ENCODE measurements around the gene UBP1. TPM values are rescaled to one million over a fixed set of nuclear protein-coding genes. Genes with fewer than 3 reads are reported as not detected.

The UBP1 gene
- total and polyA plus RNA-seq, 9 of the 15 experiments (the other 6 are each of a cell fraction or from before 2014, with no cell fraction given) = 13.6 to 143 (median 79.6) TPM

GRCh38 chr3:33438881-33439545 lies 1.2 kb downstream of the UBP1 start (continued):
- no peak for TF ChIP-seq ZNF407 (IDR thresholded peaks at IDR 0.05; ENCODE audit: low read depth)
- no peak for TF ChIP-seq CEBPG (CRISPR knock-in tag; IDR thresholded peaks at IDR 0.05)
- 0 out of 4 replicates have a peak, but pooled peaks of 1 of the 2 experiments have one; percentile 37 for TF ChIP-seq CEBPG (tag; conservative IDR thresholded peaks at IDR 0.05 in 1 of 2, IDR thresholded peaks at IDR 0.05 in 1 of 2)
- TF ChIP-seq MCM7 (IDR thresholded peaks at IDR 0.05) = no peak
- TF ChIP-seq ZNF740 (CRISPR knock-in tag; IDR thresholded peaks at IDR 0.05) = no peak
- no peak for TF ChIP-seq ZNF740 (tag; IDR thresholded peaks at IDR 0.05)
- no peak for TF ChIP-seq ZNF778 (CRISPR knock-in tag; IDR thresholded peaks at IDR 0.05)
- no peak for TF ChIP-seq ZNF785 (CRISPR knock-in tag; IDR thresholded peaks at IDR 0.05)
- TF ChIP-seq ZNF140 (CRISPR knock-in tag; IDR thresholded peaks at IDR 0.05) = no peak
- no peak for TF ChIP-seq CEBPZ (IDR thresholded peaks at IDR 0.05; ENCODE audit: borderline replicate concordance, low read depth, low read length)
